ENCODE data around the gene CANT1.

Gene CANT1

DNA sequence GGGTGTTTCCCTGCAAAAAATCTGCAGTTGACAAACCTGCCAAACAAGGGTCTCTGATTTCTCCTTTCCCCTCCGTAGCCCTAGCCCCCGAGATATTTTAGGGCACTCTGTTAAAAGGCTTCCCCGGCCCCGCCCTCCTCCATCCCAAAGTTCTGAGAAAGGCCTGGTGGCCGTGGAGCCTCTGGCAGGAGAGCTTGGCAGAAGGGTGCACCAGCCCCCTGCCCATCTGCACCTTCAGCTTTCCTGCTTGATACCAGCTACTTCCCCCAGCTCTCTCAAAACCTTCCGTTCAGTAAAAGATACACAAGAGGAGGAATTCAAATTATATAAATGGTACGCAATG lies 711 bp upstream of the CANT1 start:
- no peak for DNase-seq (ENCODE audit: low read depth in 1 of 2, low spot score in 1 of 2)

- DNase-seq (ENCODE audit: low read depth in 1 of 2, low spot score in 1 of 2): no peak
Observed at GRCh38 chr17:79008666-79009387, 737 bp downstream of the CANT1 start.

DNA sequence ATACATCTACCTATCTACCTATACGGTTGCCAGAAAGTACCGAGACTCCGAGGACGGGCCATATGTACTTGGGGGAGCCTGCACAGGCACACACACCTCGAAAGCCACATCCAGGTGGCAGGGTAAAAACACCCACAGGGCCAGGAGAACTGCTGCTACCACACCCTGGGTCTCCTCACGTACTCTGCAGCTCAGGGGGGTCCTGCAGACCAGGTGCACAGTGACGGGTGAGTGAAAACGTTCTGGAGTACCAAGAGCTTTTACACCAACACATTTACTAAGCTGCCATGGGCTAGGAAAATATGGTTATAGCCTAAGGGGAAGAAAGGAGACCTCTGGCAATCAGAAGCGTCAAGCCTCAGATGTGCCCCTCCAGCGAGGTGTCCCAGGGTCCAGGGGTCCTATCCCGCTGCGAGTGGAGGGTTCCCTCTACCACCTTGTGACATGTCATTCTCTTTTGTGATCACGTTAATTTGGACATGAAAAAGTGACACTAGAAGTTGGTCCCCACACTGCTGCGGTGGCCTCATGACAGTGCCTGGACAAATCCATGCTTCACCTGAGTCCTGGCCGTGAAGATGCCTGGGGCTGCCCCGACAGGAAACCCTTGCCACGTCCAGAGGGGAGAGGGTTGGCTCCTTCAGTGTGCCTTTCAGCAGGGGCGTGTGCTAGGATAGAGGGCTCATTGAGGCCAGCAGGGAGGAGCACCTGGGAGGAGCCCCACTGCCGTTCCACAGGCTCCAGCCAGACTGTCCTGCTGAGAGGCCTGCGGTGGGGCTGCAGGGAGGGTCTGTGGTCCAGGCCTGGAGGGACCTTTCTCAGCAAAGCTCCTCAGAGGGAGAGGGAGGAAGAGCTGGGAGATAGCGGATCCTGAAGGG lies 1.8 kb downstream of the CANT1 start:
- DNase-seq (ENCODE audit: low read depth in 1 of 2, low spot score in 1 of 2): no peak

DNA sequence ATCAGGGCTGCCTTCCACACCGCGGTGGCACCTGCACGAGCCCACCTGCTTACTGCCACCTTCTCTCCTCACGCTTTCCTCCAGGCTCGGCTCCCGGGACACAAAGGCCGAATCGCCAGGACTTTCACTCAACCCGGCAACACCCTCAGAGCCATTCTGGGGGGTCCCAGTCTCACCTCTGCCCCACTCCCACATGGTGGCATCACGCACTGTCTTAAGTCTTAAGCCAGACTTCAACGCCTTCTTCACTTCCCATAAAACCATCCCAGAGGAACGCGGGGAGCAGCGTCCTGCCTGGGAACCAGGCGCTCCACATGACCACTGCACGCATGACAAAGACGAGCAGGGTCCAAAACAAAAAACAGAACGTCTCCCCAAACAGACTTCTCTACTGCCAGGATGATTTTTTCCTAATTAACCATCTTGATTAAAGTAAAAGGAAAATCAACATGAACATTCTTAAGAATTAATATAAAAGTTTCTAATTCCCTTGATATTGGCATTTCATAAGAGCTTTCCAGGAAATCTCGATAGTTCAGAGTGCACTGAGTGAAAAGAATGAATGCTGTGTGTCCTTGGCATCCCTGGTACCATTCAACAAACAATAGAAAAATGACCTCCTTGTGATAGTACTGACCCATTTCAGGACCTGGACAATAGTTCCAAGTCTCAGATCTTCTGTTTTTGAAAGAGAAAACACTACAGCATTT lies 2.6 kb downstream of the CANT1 start:
- no peak for DNase-seq (ENCODE audit: low read depth in 1 of 2, low spot score in 1 of 2)

- DNase-seq (ENCODE audit: low read depth in 1 of 2, low spot score in 1 of 2): no peak
Observed at GRCh38 chr17:79006046-79006445, 3.5 kb downstream of the CANT1 start.

- no peak for DNase-seq (ENCODE audit: low read depth in 1 of 2, low spot score in 1 of 2)
Observed at GRCh38 chr17:79005063-79005861, 4.3 kb downstream of the CANT1 start.

DNA sequence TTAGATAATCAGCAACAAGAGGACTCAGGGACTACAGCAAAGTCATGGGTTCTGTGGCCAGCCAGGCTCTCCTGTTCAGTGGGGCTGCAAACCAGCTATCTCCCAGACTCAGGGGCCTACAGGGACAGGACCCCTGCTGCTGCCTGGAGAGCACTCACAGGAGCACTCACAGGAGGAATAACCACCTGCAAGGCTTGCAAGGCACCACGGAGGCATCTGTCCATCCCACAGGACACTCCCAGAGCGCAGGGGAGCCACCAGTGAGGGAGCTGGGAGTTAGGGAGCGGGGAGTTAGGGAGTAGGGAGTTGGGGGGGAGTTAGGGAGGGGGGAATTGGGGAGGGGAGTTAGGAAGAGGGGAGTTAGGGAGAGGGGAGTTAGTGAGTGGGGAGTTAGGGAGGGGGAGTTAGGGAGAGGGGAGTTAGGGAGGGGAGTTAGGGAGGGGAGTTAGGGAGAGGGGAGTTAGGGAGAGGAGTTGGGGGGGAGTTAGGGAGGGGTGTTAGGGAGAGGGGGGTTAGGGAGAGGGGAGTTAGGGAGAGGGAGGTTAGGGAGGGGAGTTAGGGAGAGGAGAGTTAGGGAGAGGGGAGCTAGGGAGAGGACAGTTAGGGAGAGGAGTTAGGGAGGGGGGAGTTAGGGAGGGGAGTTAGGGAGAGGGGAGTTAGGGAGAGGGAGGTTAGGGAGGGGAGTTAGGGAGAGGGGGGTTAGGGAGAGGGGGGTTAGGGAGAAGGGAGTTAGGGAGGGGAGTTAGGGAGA lies 5.7 kb downstream of the CANT1 start:
- DNase-seq (ENCODE audit: low read depth in 1 of 2, low spot score in 1 of 2): no peak

DNA sequence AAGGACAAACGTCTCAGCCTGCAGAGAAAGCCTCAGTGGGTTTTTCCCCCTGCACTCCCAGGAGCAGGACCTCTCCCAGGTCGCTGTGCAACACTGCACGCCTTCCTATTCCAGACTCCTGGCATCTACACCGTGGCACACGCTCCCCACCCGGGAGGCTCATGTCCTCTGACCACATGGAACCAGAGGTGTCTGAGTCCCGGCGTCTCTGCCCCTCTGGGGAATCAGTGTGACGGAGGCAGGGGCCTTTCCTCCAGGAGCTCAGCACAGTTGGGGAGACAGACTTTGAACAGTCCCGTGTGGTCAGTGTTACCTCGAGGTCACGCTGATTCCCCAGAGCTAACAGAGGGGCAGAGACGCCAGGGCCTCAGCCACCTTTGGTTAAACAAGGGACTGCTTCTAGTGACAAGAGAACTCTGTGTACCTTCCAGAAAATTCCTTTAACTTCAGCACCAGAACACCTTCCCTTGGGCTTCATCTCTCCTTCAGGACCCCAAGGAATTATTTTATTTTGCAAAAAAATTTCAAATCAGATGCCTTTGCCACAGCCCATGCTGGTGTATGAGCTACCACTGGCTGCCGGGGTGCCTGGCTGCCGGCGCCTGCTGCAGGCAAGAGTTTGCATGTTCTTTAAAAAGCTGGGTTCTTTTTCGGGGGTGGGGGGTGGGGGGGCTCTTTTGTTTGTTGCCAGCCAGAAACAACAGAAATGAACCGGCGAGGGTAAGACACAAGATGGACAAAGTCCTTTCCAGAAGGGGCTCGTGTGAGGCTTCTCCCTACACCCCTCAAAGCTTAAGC lies 6.6 kb downstream of the CANT1 start:
- no peak for DNase-seq (ENCODE audit: low read depth in 1 of 2, low spot score in 1 of 2)

- DNase-seq (ENCODE audit: low read depth in 1 of 2, low spot score in 1 of 2): no peak
Observed at GRCh38 chr17:79002291-79002690, 7.3 kb downstream of the CANT1 start.

GRCh38 chr17:79001190-79002020 lies 8.2 kb downstream of the CANT1 start:
- no peak for DNase-seq (ENCODE audit: low read depth in 1 of 2, low spot score in 1 of 2)

DNA sequence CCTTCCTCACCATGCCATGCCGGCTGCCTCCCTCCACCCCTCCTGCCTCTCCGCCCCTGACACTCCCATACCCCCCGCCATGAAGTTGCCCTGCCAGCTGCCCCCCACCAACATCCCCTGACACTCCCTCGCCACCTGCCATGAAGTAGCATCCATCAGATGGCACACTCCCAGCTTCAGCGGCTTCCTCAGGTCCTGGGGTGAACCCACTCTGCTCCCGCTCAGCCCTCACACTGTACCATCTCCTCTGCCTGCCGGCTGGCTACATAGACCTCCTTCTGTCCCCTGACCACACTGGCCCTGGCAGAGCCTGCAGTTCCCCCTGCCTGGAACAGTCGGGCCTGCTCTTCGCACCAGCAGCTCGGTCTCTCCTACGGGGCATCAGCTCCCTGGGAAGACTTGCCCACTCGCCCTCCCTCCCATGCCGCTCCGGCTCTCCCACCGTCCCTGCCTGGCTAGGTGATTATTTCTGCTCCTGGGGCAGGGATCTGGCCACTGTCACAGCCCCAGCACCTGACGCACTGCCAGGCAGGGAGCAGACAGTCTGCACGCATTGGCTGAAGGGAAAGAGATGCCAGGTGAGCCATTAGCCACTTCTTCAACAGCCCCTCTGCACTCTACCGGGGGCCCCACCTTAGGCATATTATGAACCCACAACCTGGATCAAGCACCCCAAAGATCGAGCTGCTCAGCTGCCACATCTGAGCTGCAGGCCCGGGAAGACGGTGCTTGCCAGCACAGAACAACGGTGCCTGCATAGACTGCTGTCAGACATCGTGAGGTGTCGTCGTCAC lies 9.0 kb downstream of the CANT1 start:
- DNase-seq (ENCODE audit: low read depth in 1 of 2, low spot score in 1 of 2): no peak

DNA sequence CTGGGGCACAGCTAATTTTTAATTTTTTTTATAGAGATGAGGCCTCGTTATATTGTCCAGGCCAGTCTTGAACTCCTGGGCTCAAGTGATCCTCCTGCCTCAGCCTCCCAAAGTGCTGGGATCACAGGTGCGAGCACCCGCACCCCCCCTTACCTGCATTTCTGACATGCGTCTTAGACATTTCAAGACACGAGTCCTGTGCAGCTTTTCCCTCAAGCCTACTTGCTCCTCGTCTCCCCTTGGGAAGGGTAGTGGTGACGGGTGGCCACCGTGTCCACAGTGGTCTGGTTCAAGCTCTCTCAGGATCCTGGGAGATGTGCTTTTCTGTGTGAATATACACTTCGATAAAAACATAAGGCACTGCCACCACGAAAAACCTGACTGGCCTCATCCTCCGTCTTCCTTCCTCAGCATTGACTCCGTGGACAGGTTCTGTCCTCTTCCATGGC lies 9.6 kb downstream of the CANT1 start:
- no peak for DNase-seq (ENCODE audit: low read depth in 1 of 2, low spot score in 1 of 2)

DNA sequence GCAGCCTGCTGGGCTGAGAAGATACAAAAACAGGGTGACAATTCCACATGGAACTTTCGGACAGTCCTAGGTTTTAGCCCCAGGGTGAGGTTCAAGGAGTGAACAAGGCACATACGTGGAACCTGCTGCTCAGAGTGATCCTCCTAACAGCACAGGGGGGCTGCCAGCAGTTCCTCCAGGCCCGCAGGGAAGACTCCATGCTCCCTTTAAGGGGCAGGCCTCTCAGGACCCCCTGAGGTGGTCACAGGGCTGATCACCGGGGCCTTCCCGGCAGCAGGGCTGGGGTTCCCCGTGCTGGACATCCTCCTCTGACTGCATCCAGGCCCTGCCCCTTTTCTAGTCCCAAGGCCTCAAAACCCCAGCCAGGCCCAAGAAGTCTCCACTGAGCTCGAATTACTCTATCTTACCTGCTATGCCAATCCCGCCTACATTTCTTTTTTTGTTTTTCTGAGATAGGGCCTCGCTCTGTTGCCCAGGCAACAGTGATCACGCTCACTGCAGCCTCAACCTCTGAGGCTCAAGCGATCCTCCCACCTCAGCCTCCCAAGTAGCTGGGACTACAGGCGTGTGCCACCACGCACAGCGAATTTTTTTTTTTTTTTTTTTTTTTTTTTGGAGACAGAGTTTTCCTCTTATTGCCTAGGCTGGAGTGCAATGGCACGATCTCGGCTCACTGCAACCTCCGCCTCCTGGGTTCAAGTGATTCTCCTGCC lies 10.4 kb downstream of the CANT1 start:
- DNase-seq (ENCODE audit: low read depth in 1 of 2, low spot score in 1 of 2): no peak

DNA sequence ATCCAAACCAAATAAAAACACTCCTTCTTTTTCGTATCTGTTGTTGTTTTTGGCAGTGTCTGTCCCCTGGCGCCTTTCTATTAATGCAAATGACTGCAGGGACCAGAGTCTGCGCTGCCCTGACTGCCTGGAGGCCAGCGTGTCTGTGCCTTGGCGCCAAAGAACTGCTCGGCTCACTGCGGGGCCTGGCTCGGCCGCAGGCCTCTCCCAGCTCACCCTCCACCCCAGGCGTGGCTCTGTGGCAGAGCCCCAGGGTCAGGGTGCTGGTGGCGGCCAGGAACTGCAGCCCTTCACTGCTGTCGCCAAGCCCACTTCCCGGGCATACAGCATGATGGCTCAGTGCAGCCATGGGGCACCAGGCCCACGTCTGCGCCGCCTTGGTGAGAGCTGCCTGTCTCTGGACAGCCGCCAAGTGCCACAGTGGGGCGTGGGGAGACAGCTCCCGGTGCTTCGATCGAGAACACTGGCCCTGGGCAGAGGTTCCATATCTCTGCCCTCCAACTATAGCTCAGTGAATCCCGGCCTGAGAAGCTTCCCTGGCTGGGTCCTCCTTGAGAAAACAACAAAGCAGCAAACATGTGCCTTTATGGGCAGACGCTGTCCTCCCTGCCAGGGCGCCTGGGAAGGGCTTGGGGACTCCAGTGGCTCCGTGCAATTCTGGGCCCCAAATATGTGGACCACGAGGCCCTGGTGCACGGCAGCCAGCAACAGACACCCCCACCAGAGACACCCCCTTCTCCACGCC lies 11.1 kb downstream of the CANT1 start:
- no peak for DNase-seq (ENCODE audit: low read depth in 1 of 2, low spot score in 1 of 2)

DNA sequence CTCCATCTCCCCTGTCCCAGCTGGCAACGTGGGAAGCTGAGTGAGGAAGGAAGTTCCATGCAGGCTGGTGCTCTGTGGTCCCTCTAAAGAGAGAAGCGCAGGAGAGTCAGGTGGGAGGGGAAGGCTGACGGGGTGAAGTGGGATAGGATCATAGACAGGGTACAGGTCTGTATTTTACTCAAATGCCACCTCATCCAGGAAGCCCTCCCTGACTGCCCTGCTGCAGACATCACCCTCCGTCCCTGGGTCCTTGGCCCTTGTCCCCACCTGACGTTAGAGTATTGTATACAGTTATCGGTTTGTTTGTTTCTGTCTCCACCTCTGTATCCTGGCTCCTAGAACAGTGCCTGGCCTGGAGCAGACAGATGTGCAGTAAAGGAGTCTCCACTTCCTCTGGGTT lies 11.7 kb downstream of the CANT1 start:
- no peak for DNase-seq (ENCODE audit: low read depth in 1 of 2, low spot score in 1 of 2)

DNA sequence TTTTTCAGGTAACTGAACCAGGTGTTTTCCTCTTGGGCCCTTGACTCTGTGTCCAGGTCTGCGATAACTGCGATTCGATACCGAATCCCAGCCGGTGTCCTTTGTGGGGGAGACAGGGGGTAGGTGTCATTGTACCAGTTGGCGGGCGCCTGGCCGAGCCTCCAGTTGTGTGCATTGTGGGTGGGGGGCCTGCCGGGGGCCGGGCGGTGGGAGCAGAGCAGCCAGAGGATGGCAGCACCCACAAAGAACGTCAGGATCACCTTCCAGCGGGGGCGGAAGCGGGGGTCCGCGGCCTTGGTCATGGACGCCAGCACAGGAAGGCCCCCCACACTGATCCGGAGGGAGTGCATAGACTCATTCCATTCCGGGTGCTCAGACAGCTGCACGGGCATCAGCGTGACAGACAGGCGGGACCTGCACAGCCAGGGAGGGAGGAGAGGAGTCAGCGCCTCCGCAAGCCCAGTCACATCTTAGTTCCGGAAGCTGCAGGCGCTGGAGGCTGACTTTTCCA lies 12.3 kb downstream of the CANT1 start:
- DNase-seq (ENCODE audit: low read depth in 1 of 2, low spot score in 1 of 2): no peak
